NCI-H2029 (cell line): Measurements from ENCODE around the gene ARHGAP6.
"Not testable (repeated sequence)": the region's sequence is repeated elsewhere in the genome, so short reads cannot be mapped to it uniquely, and the experiment has no call there.

Experiments used
- DNase-seq: peaks from one replicate; lab custom pipeline; 2025; lab: John Stamatoyannopoulos, UW

ARHGAP6 gene

GRCh38 chrX:11395859-11396258, 269.9 kb downstream of the ARHGAP6 start:
- DNase-seq: no peak

GRCh38 chrX:11393949-11394654, 271.6 kb downstream of the ARHGAP6 start:
- no peak for DNase-seq

GRCh38 chrX:11386812-11387211, 278.9 kb downstream of the ARHGAP6 start:
- no peak for DNase-seq

- no peak for DNase-seq
These were observed 279.7 kb downstream of the ARHGAP6 start for GRCh38 chrX:11386001-11386523.

- no peak for DNase-seq
These were observed 282.8 kb downstream of the ARHGAP6 start for GRCh38 chrX:11382930-11383329.

GRCh38 chrX:11381464-11381863, 284.3 kb downstream of the ARHGAP6 start:
- DNase-seq: no peak

- no peak for DNase-seq
These were observed 285.4 kb downstream of the ARHGAP6 start for GRCh38 chrX:11380187-11380844.

- DNase-seq: no peak
These were observed 289.6 kb downstream of the ARHGAP6 start for GRCh38 chrX:11376163-11376562.

GRCh38 chrX:11375614-11376119, 290.1 kb downstream of the ARHGAP6 start:
- DNase-seq: no peak

- no peak for DNase-seq
These were observed 291.1 kb downstream of the ARHGAP6 start for GRCh38 chrX:11374570-11374969.

GRCh38 chrX:11371106-11371505, 294.6 kb downstream of the ARHGAP6 start:
- no peak for DNase-seq

GRCh38 chrX:11367609-11368430, 297.9 kb downstream of the ARHGAP6 start:
- no peak for DNase-seq

GRCh38 chrX:11366998-11367595, 298.6 kb downstream of the ARHGAP6 start:
- DNase-seq: no peak

- DNase-seq: no peak
These were observed 300.3 kb downstream of the ARHGAP6 start for GRCh38 chrX:11365426-11365825.

- DNase-seq: no peak
These were observed 300.9 kb downstream of the ARHGAP6 start for GRCh38 chrX:11364835-11365234.

GRCh38 chrX:11363825-11364224, 301.9 kb downstream of the ARHGAP6 start:
- DNase-seq: not testable (repeated sequence)

GRCh38 chrX:11363069-11363594, 302.6 kb downstream of the ARHGAP6 start:
- no peak for DNase-seq

GRCh38 chrX:11361666-11362065, 304.1 kb downstream of the ARHGAP6 start:
- not testable (repeated sequence) for DNase-seq

- DNase-seq: not testable (repeated sequence)
These were observed 309.8 kb downstream of the ARHGAP6 start for GRCh38 chrX:11355944-11356343.

- no peak for DNase-seq
These were observed 310.3 kb downstream of the ARHGAP6 start for GRCh38 chrX:11355259-11355909.

GRCh38 chrX:11352296-11352741, 313.4 kb downstream of the ARHGAP6 start:
- no peak for DNase-seq
